SK-N-MC (cell line): ENCODE results near the gene LIN9.
"Not testable (repeated sequence)": the region's sequence is repeated elsewhere in the genome, so short reads cannot be mapped to it uniquely, and the experiment has no call there.

Experiments used
- DNase-seq: peaks from one replicate; pipeline ENCODE4 v3.0.0-alpha.2; 2011; ENCODE audit warnings: low read depth, low spot score
- H3K27ac ChIP-seq: fragments of 200-600 bp; sonication (generic); 2 replicates; pipeline ENCODE4 v1.5.1; 2016; ENCODE audit warnings: mixed run types
- H3K36me3 ChIP-seq: fragments of 200-600 bp; sonication (generic); 2 replicates; pipeline ENCODE4 v1.6.1; 2017; ENCODE audit warnings: antibody characterized with exemption, low read length, mixed read lengths; ENCODE audit not compliant: insufficient read depth
- H3K4me3 ChIP-seq: fragments of 200-600 bp; sonication (generic); 2 replicates; pipeline ENCODE4 v1.5.1; 2016
- H3K9ac ChIP-seq: fragments of 200-600 bp; sonication (generic); 2 replicates; pipeline ENCODE4 v1.8.0; 2017; ENCODE audit warnings: mixed run types, mixed read lengths; ENCODE audit not compliant: insufficient read length
- H3K9me3 ChIP-seq: fragments of 200-600 bp; sonication (generic); 2 replicates; pipeline ENCODE4 v1.6.1; 2017; ENCODE audit warnings: low read depth, mild to moderate bottlenecking, antibody characterized with exemption, low read length, moderate library complexity, mixed read lengths
- EZH2 ChIP-seq: fragments of 200-600 bp; sonication (generic); IDR thresholded peaks from one replicate; pipeline ENCODE4 v1.6.1; 2017; ENCODE audit warnings: antibody characterized with exemption
- FOXP2 ChIP-seq: optimal IDR thresholded peaks from 2 replicates; pipeline ENCODE3; 2011; ENCODE audit warnings: mild to moderate bottlenecking, moderate library complexity; ENCODE audit not compliant: insufficient read depth; ENCODE audit errors: extremely low read length, control extremely low read depth
- POLR2AphosphoS5 ChIP-seq: IDR thresholded peaks from 2 replicates; pipeline ENCODE4 v1.6.1; 2012; ENCODE audit warnings: mild to moderate bottlenecking, low read depth, low read length, borderline replicate concordance

The LIN9 gene

GRCh38 chr1:226215239-226215638 is 93.7 kb downstream of the LIN9 start:
- no peaks in the 10 kb centered on the region for H3K9me3 ChIP-seq
- H3K4me3 ChIP-seq: no peak overlapping the region
- H3K27ac ChIP-seq: no peak overlapping the region
- DNase-seq: no peak
- TF ChIP-seq EZH2: no peak
- no peak for TF ChIP-seq FOXP2
- no peak for TF ChIP-seq POLR2AphosphoS5
- no peak overlapping the region for H3K9ac ChIP-seq
- H3K36me3 ChIP-seq: no peaks in the 10 kb centered on the region

GRCh38 chr1:226212545-226212944 is 96.4 kb downstream of the LIN9 start:
- Histone ChIP-seq H3K27ac (no peak overlapping the region), H3K4me3 (no peak overlapping the region), H3K9ac (no peak overlapping the region), H3K9me3 (no peaks in the 10 kb centered on the region), H3K36me3 (no peaks in the 10 kb centered on the region)
- TF ChIP-seq FOXP2 (no peak), EZH2 (no peak), POLR2AphosphoS5 (no peak)
- DNase-seq: no peak

- H3K27ac ChIP-seq: no peak overlapping the region
- H3K9ac ChIP-seq: no peak overlapping the region
- no peak for DNase-seq
- H3K36me3 ChIP-seq: no peaks in the 10 kb centered on the region
- no peaks in the 10 kb centered on the region for H3K9me3 ChIP-seq
- H3K4me3 ChIP-seq: no peak overlapping the region
- TF ChIP-seq POLR2AphosphoS5 (no peak), EZH2 (no peak)
These were observed 97.7 kb downstream of the LIN9 start for GRCh38 chr1:226211181-226211821.

GRCh38 chr1:226210571-226211176 is 98.3 kb downstream of the LIN9 start:
- no peak for DNase-seq
- Histone ChIP-seq H3K9me3 (no peaks in the 10 kb centered on the region), H3K27ac (no peak overlapping the region), H3K9ac (no peak overlapping the region), H3K4me3 (no peak overlapping the region), H3K36me3 (no peaks in the 10 kb centered on the region)
- TF ChIP-seq FOXP2 (no peak), POLR2AphosphoS5 (no peak), EZH2 (no peak)

- H3K27ac ChIP-seq: no peak overlapping the region
- no peak for TF ChIP-seq EZH2
- H3K9me3 ChIP-seq: no peaks in the 10 kb centered on the region
- no peaks in the 10 kb centered on the region for H3K36me3 ChIP-seq
- H3K4me3 ChIP-seq: no peak overlapping the region
- DNase-seq: no peak
- no peak overlapping the region for H3K9ac ChIP-seq
These were observed 99.5 kb downstream of the LIN9 start for GRCh38 chr1:226209307-226210059.

- Histone ChIP-seq H3K27ac (no peak overlapping the region), H3K4me3 (no peak overlapping the region), H3K36me3 (no peaks in the 10 kb centered on the region), H3K9ac (no peak overlapping the region), H3K9me3 (no peaks in the 10 kb centered on the region)
- no peak for DNase-seq
- TF ChIP-seq POLR2AphosphoS5 (no peak), FOXP2 (no peak), EZH2 (no peak)
These were observed 101.9 kb downstream of the LIN9 start for GRCh38 chr1:226207048-226207447.

- H3K27ac ChIP-seq: no peak overlapping the region
- no peak for DNase-seq
- TF ChIP-seq EZH2 (no peak), FOXP2 (no peak), POLR2AphosphoS5 (no peak)
- H3K36me3 ChIP-seq: no peaks in the 10 kb centered on the region
- no peak overlapping the region for H3K9ac ChIP-seq
- H3K9me3 ChIP-seq: no peaks in the 10 kb centered on the region
- H3K4me3 ChIP-seq: no peak overlapping the region
These were observed 104.8 kb downstream of the LIN9 start for GRCh38 chr1:226204198-226204597.

GRCh38 chr1:226203655-226204054 is 105.3 kb downstream of the LIN9 start:
- no peak for TF ChIP-seq FOXP2
- no peak for TF ChIP-seq POLR2AphosphoS5
- no peak for TF ChIP-seq EZH2
- no peak overlapping the region for H3K4me3 ChIP-seq
- no peak overlapping the region for H3K9ac ChIP-seq
- no peaks in the 10 kb centered on the region for H3K9me3 ChIP-seq
- no peaks in the 10 kb centered on the region for H3K36me3 ChIP-seq
- H3K27ac ChIP-seq: no peak overlapping the region
- DNase-seq: no peak

- Histone ChIP-seq H3K4me3 (no peak overlapping the region), H3K9ac (no peak overlapping the region), H3K36me3 (no peaks in the 10 kb centered on the region), H3K9me3 (no peaks in the 10 kb centered on the region), H3K27ac (no peak overlapping the region)
- TF ChIP-seq POLR2AphosphoS5 (no peak), FOXP2 (no peak), EZH2 (no peak)
- DNase-seq: no peak
These were observed 105.7 kb downstream of the LIN9 start for GRCh38 chr1:226203240-226203639.

GRCh38 chr1:226202666-226203065 is 106.3 kb downstream of the LIN9 start:
- H3K9ac ChIP-seq: not testable (repeated sequence)

More at GRCh38 chr1:226202666-226203065, 106.3 kb downstream of the LIN9 start:
- not testable (repeated sequence) for H3K4me3 ChIP-seq, DNase-seq, H3K9me3 ChIP-seq, H3K27ac ChIP-seq, H3K36me3 ChIP-seq
